SK-N-SH (cell line): ENCODE results near the gene VCAM1. TPM values are rescaled to one million over a fixed set of nuclear protein-coding genes. Genes with fewer than 3 reads are reported as not detected.

Experiments used
- CTCF ChIA-PET: fragments of 300-600, 350-600 bp; formaldehyde crosslinking; extraction: SDS; loops from one replicate; lab custom pipeline; 2021; lab: Yijun Ruan, JAX
- POLR2A ChIA-PET: fragments of 350-600 bp; sonication (Branson Sonifier 250); formaldehyde crosslinking; extraction: SDS; loops from one replicate; lab custom pipeline; 2020; ENCODE audit warnings: antibody characterized with exemption, inconsistent platforms; lab: Yijun Ruan, JAX
- DNase-seq: peaks from one replicate; pipeline ENCODE4 v3.0.0; 2012
- H2AFZ ChIP-seq: fragments of 200-600 bp; sonication (generic); 2 replicates; pipeline ENCODE4 v1.8.1; 2016; ENCODE audit warnings: antibody characterized with exemption, mild to moderate bottlenecking, low read depth
- H3F3A ChIP-seq: fragments of 200-600 bp; sonication (generic); replicated peaks from 2 replicates; pipeline ENCODE3; 2016; ENCODE audit warnings: antibody characterized with exemption, mild to moderate bottlenecking; ENCODE audit not compliant: insufficient read depth
- H3K27ac ChIP-seq, 2 experiments: fragments of 200-500 bp in 1 of 2; fragments of 200-600 bp in 1 of 2; sonication (Bioruptor generic) in 1 of 2; sonication (generic), shearing (Covaris generic) in 1 of 2; 2 replicates each; pipeline versions ENCODE4 v1.5.1 to v1.6.1; 2014 to 2016; ENCODE audit warnings: low read depth in 2 of 2, inconsistent platforms in 1 of 2, low read length in 1 of 2, mild to moderate bottlenecking in 1 of 2, mixed read lengths in 1 of 2
- H3K27me3 ChIP-seq: fragments of 200-600 bp; sonication (generic), shearing (Covaris generic); 2 replicates; pipeline ENCODE4 v1.6.1; 2016; ENCODE audit warnings: mixed run types; ENCODE audit not compliant: insufficient read depth
- H3K36me3 ChIP-seq, 2 experiments: fragments of 200-500 bp in 1 of 2; fragments of 200-600 bp in 1 of 2; sonication (Bioruptor generic) in 1 of 2; sonication (generic) in 1 of 2; replicated peaks in 1 of 2; 2 replicates each; pipeline versions ENCODE3 to v1.5.1; 2014 to 2016; ENCODE audit warnings: low read length in 1 of 2, mild to moderate bottlenecking in 1 of 2; ENCODE audit not compliant: insufficient read depth in 2 of 2, control insufficient read depth in 1 of 2
- H3K4me1 ChIP-seq, 2 experiments: fragments of 200-500 bp in 1 of 2; fragments of 200-600 bp in 1 of 2; sonication (Bioruptor generic) in 1 of 2; sonication (generic), shearing (Covaris generic) in 1 of 2; 2 replicates each; pipeline versions ENCODE4 v1.5.1 to v1.6.1; 2014 to 2016; ENCODE audit warnings: low read depth in 1 of 2, low read length in 1 of 2, mixed run types in 1 of 2; ENCODE audit not compliant: insufficient read depth in 2 of 2, control insufficient read depth in 1 of 2
- H3K4me2 ChIP-seq: fragments of 200-600 bp; sonication (generic), shearing (Covaris generic); 2 replicates; pipeline ENCODE4 v1.6.1; 2017; ENCODE audit warnings: mixed run types
- H3K4me3 ChIP-seq, 2 experiments: fragments of 200-500 bp in 1 of 2; fragments of 200-600 bp in 1 of 2; sonication (Bioruptor generic) in 1 of 2; sonication (generic), shearing (Covaris generic) in 1 of 2; 2 replicates each; pipeline versions ENCODE4 v1.5.1 to v1.8.1; 2014 to 2016; ENCODE audit warnings: low read depth in 2 of 2, inconsistent platforms in 1 of 2, low read length in 1 of 2, mild to moderate bottlenecking in 1 of 2, mixed read lengths in 1 of 2, moderate library complexity in 1 of 2
- H3K79me2 ChIP-seq: fragments of 200-600 bp; sonication (generic); 2 replicates; pipeline ENCODE4 v1.8.1; 2017; ENCODE audit warnings: mild to moderate bottlenecking; ENCODE audit not compliant: insufficient read depth
- H3K9ac ChIP-seq: fragments of 200-600 bp; sonication (generic); 2 replicates; pipeline ENCODE4 v1.6.1; 2017; ENCODE audit warnings: mixed run types
- H3K9me2 ChIP-seq: fragments of 200-600 bp; sonication (generic); 2 replicates; pipeline ENCODE4 v1.6.1; 2017; ENCODE audit warnings: mixed run types
- H3K9me3 ChIP-seq: fragments of 200-600 bp; sonication (generic); 2 replicates; pipeline ENCODE4 v1.6.1; 2017; ENCODE audit warnings: mixed run types, mild to moderate bottlenecking, moderate library complexity
- H4K20me1 ChIP-seq: fragments of 200-600 bp; sonication (generic); 2 replicates; pipeline ENCODE4 v1.6.1; 2017; ENCODE audit warnings: mild to moderate bottlenecking, mixed run types; ENCODE audit not compliant: insufficient read depth
- CHD2 ChIP-seq: fragments of 150-350 bp; IDR thresholded peaks from 2 replicates; pipeline ENCODE4 v1.6.1; 2018; ENCODE audit warnings: low read length; ENCODE audit not compliant: partially characterized antibody
- CTCF ChIP-seq: fragments of 200-600 bp; sonication (generic); IDR thresholded peaks from 2 replicates; pipeline ENCODE4 v1.6.1; 2017; ENCODE audit warnings: antibody characterized with exemption, mild to moderate bottlenecking, moderate library complexity
- EP300 ChIP-seq, 2 experiments: IDR thresholded peaks; 2 replicates each; pipeline versions ENCODE4 v1.4.0 to v1.6.1; 2012; ENCODE audit warnings: borderline replicate concordance in 1 of 2, low read depth in 1 of 2, low read length in 1 of 2
- FOXJ3 ChIP-seq: sonication (generic); formaldehyde crosslinking; IDR thresholded peaks from 2 replicates; pipeline ENCODE4 v1.5.1; 2020; ENCODE audit warnings: mild to moderate bottlenecking, missing genetic modification reagents
- FOXM1 ChIP-seq: IDR thresholded peaks from 2 replicates; pipeline ENCODE4 v1.4.0; 2012; ENCODE audit warnings: low read depth, mild to moderate bottlenecking
- GATA2 ChIP-seq: sonication (generic); formaldehyde crosslinking; IDR thresholded peaks from 2 replicates; pipeline ENCODE4 v1.5.0; 2020; ENCODE audit warnings: mild to moderate bottlenecking, missing genetic modification reagents
- JUND ChIP-seq: IDR thresholded peaks from 2 replicates; pipeline ENCODE4 v1.4.0; 2012
- MXI1 ChIP-seq: IDR thresholded peaks from 2 replicates; pipeline ENCODE4 v1.6.1; 2012; ENCODE audit warnings: mild to moderate bottlenecking, low read depth, low read length, improper control_type of control experiment
- NFIC ChIP-seq: IDR thresholded peaks from 2 replicates; pipeline ENCODE4 v1.4.0; 2012; ENCODE audit warnings: borderline replicate concordance
- NRF1 ChIP-seq: IDR thresholded peaks from 2 replicates; pipeline ENCODE4 v1.6.1; 2012; ENCODE audit warnings: low read depth, mild to moderate bottlenecking, low read length
- PBX3 ChIP-seq: IDR thresholded peaks from 2 replicates; pipeline ENCODE4; 2012
- RAD21 ChIP-seq: IDR thresholded peaks from 2 replicates; pipeline ENCODE4 v1.6.1; 2012; ENCODE audit warnings: mild to moderate bottlenecking, low read length
- RCOR1 ChIP-seq: fragments of 150-350 bp; IDR thresholded peaks from 2 replicates; pipeline ENCODE4 v1.6.1; 2017; ENCODE audit warnings: antibody characterized with exemption, low read length
- TAF1 ChIP-seq: IDR thresholded peaks from 2 replicates; pipeline ENCODE4 v1.6.1; 2012; ENCODE audit warnings: low read depth, mild to moderate bottlenecking, low read length, moderate library complexity, borderline replicate concordance
- TCF12 ChIP-seq: IDR thresholded peaks from 2 replicates; pipeline ENCODE4 v1.4.0; 2012
- TEAD4 ChIP-seq: IDR thresholded peaks from 2 replicates; pipeline ENCODE4 v1.4.0; 2012; ENCODE audit warnings: mild to moderate bottlenecking, borderline replicate concordance; ENCODE audit not compliant: insufficient read depth
- YY1 ChIP-seq: IDR thresholded peaks from 2 replicates; pipeline ENCODE4 v1.4.0; 2012; ENCODE audit warnings: low read depth, mild to moderate bottlenecking
- WGBS: methylation state at CpG from one replicate; pipeline ENCODE4 v1.1.6; 2017; ENCODE audit warnings: low lambda C conversion rate; 5-methylcytosine and 5-hydroxymethylcytosine counted together
- polyA plus RNA-seq, 3 experiments: library from polyadenylated mRNA; depleted of rRNA; stranded (reverse); fragments of >200 nt; gene quantifications; 2 replicates each; pipeline ENCODE4 v1.2.3, GENCODE V29; 2012
- TF ChIP-seq, protein P1 (sequence below): IDR thresholded peaks from 2 replicates; pipeline ENCODE4 v1.4.0; 2012; ENCODE audit warnings: low read depth, borderline replicate concordance
- TF ChIP-seq, protein P2 (sequence below): fragments of 150-350 bp; IDR thresholded peaks from 2 replicates; pipeline ENCODE4 v1.6.1; 2016; ENCODE audit warnings: mild to moderate bottlenecking, low read depth, low read length

VCAM1 gene
- polyA plus RNA-seq, 1 of the 3 experiments (the other 2 are of a cell fraction): 5.0 TPM

GRCh38 chr1:100730130-100730529 lies 10.6 kb downstream of the VCAM1 start:
- H3K4me2 ChIP-seq: no peak overlapping the region

More at GRCh38 chr1:100730130-100730529, 10.6 kb downstream of the VCAM1 start:
- H4K20me1 ChIP-seq: no peaks in the 10 kb centered on the region
- H3K4me1 ChIP-seq: peaks cover 0 to under 1% of the 10 kb centered on the region in 2 experiments; a peak in 2 of 4 replicates
- no peaks in the 10 kb centered on the region for H3K36me3 ChIP-seq
- no peak for DNase-seq
- no peaks in the 10 kb centered on the region for H3K79me2 ChIP-seq
- CTCF ChIA-PET: interaction anchor here (1.4 to 1.8 kb wide), 2 partner anchors 9 to 266 kb away, joined by 3 to 6 read pairs; no protein-coding TSS in a partner anchor
- peaks cover 8% of the 10 kb centered on the region for H3F3A ChIP-seq
- H3K9me2 ChIP-seq: no peaks in the 10 kb centered on the region
- no peak overlapping the region for H3K4me3 ChIP-seq
- H3K9me3 ChIP-seq: no peaks in the 10 kb centered on the region
- no peaks in the 10 kb centered on the region for H3K27me3 ChIP-seq
- H3K27ac ChIP-seq: no peak overlapping the region
- no peak for TF ChIP-seq EP300 (IDR thresholded peaks at IDR 0.05; ENCODE audit: borderline replicate concordance in 1 of 2, low read depth in 1 of 2, low read length in 1 of 2)
- TF ChIP-seq, protein P1, sequence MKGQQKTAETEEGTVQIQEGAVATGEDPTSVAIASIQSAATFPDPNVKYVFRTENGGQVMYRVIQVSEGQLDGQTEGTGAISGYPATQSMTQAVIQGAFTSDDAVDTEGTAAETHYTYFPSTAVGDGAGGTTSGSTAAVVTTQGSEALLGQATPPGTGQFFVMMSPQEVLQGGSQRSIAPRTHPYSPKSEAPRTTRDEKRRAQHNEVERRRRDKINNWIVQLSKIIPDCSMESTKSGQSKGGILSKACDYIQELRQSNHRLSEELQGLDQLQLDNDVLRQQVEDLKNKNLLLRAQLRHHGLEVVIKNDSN: no peak
- TF ChIP-seq GATA2 (CRISPR knock-in tag): no peak
- TF ChIP-seq RAD21: no peak
- TF ChIP-seq CTCF: no peak
- no peak for TF ChIP-seq RCOR1
- no peak for TF ChIP-seq CHD2
- TF ChIP-seq FOXJ3: no peak
- no peak for TF ChIP-seq PBX3
- TF ChIP-seq YY1: no peak
- no peak for TF ChIP-seq NFIC
- no peak for TF ChIP-seq MXI1
- no peak for TF ChIP-seq JUND
- TF ChIP-seq NRF1: no peak
- no peak for TF ChIP-seq TAF1
- TF ChIP-seq, protein P2, sequence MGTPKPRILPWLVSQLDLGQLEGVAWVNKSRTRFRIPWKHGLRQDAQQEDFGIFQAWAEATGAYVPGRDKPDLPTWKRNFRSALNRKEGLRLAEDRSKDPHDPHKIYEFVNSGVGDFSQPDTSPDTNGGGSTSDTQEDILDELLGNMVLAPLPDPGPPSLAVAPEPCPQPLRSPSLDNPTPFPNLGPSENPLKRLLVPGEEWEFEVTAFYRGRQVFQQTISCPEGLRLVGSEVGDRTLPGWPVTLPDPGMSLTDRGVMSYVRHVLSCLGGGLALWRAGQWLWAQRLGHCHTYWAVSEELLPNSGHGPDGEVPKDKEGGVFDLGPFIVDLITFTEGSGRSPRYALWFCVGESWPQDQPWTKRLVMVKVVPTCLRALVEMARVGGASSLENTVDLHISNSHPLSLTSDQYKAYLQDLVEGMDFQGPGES: no peak
- no peak for TF ChIP-seq FOXM1
- TF ChIP-seq TEAD4: no peak
- TF ChIP-seq TCF12: no peak
- 90% methylated on average over 1 of the region's 1 CpG for WGBS
- POLR2A ChIA-PET: no interaction called here
- no peak overlapping the region for H2AFZ ChIP-seq
- no peak overlapping the region for H3K9ac ChIP-seq
